HepG2 (cell line): ENCODE results near the gene TNKS1BP1. TPM values are rescaled to one million over a fixed set of nuclear protein-coding genes. Genes with fewer than 3 reads are reported as not detected.

Experiments
- ATAC-seq: fragments of 200-7000 bp; cut with Tn5 transposase; 3 replicates; pipeline ENCODE4 v1.9.1; 2020; ENCODE audit warnings: mild to moderate bottlenecking, moderate library complexity
- BruUV-seq: library from RNA; stranded (reverse); fragments of 400-500 nt; replicated peaks from 2 replicates; lab custom pipeline; 2021; lab: Mats Ljungman, UMichigan
- CTCF ChIA-PET: fragments of 300-600 bp; formaldehyde crosslinking; extraction: SDS; loops from one replicate; lab custom pipeline; 2021; ENCODE audit warnings: low total read pairs, inconsistent platforms, low intra/inter-chr PET ratio; lab: Yijun Ruan, JAX
- POLR2A ChIA-PET: fragments of 350-600 bp; sonication (Branson Sonifier 250); formaldehyde crosslinking; loops from one replicate; lab custom pipeline; 2020; ENCODE audit warnings: antibody characterized with exemption, inconsistent platforms; lab: Yijun Ruan, JAX
- DNase-seq: peaks from one replicate; pipeline ENCODE4 v3.0.0-alpha.2; 2015; ENCODE audit warnings: low spot score
- FAIRE-seq: peaks from 3 replicates; lab custom pipeline; 2011; peaks lifted over from hg19 to GRCh38; lab: Jason Lieb, UNC
- H2AFZ ChIP-seq: one replicate; pipeline ENCODE4 v1.6.1; 2011; ENCODE audit warnings: low read length, inconsistent platforms
- H3K27ac ChIP-seq: fragments of 300-600 bp; 3 replicates; pipeline ENCODE4 v1.8.0; 2011; ENCODE audit warnings: mixed run types, mild to moderate bottlenecking, mixed read lengths, low read length, inconsistent platforms; ENCODE audit not compliant: insufficient read depth; ENCODE audit errors: extremely low read length
- H3K27me3 ChIP-seq, 2 experiments: fragments of 200-600 bp in 1 of 2; 2 replicates in 1 of 2; 3 replicates in 1 of 2; pipeline versions ENCODE4 v1.6.0 to v1.8.0; 2011; ENCODE audit warnings: low read length in 2 of 2, mild to moderate bottlenecking in 2 of 2, moderate library complexity in 2 of 2, inconsistent platforms in 1 of 2; ENCODE audit not compliant: insufficient read depth in 2 of 2, control insufficient read depth in 1 of 2
- H3K36me3 ChIP-seq, 2 experiments: fragments of 200-600 bp in 1 of 2; replicated peaks in 1 of 2; 2 replicates in 1 of 2; 3 replicates in 1 of 2; pipeline versions ENCODE4 v1.5.1 to v1.8.0; 2011; ENCODE audit warnings: low read length in 2 of 2, inconsistent platforms in 1 of 2; ENCODE audit not compliant: insufficient read depth in 2 of 2, control insufficient read depth in 1 of 2
- H3K4me1 ChIP-seq: 2 replicates; pipeline ENCODE4 v1.5.1; 2012; ENCODE audit warnings: low read length, inconsistent platforms; ENCODE audit not compliant: insufficient read depth
- H3K4me2 ChIP-seq: 2 replicates; pipeline ENCODE4 v1.6.0; 2011; ENCODE audit warnings: low read depth, low read length, inconsistent platforms
- H3K4me3 ChIP-seq, 3 experiments: fragments of 200-600 bp in 1 of 3; sonication (generic), shearing (Covaris generic) in 1 of 3; replicated peaks in 1 of 3; 2 replicates each; pipeline ENCODE4 v1.5.1; 2011 to 2016; ENCODE audit warnings: low read length in 3 of 3, inconsistent platforms in 2 of 3, low read depth in 2 of 3, mild to moderate bottlenecking in 2 of 3, control low read depth in 1 of 3, mixed read lengths in 1 of 3; ENCODE audit not compliant: insufficient read depth in 1 of 3
- H3K79me2 ChIP-seq: one replicate; pipeline ENCODE4 v1.6.1; 2011; ENCODE audit warnings: low read length, inconsistent platforms; ENCODE audit not compliant: insufficient read depth
- H3K9ac ChIP-seq: 2 replicates; pipeline ENCODE4 v1.6.0; 2011; ENCODE audit warnings: mild to moderate bottlenecking, low read depth, low read length, inconsistent platforms; ENCODE audit not compliant: insufficient read depth
- H3K9me3 ChIP-seq: 2 replicates; pipeline ENCODE4 v1.5.1; 2012; ENCODE audit warnings: mild to moderate bottlenecking, low read length
- H4K20me1 ChIP-seq: 2 replicates; pipeline ENCODE4 v1.6.0; 2011; ENCODE audit warnings: inconsistent platforms, mild to moderate bottlenecking, low read length, moderate library complexity; ENCODE audit not compliant: insufficient read depth
- FUBP1 ChIP-seq: sonication (generic); formaldehyde crosslinking; IDR thresholded peaks from 2 replicates; pipeline ENCODE4 v1.5.1; 2020; ENCODE audit warnings: missing genetic modification reagents, mild to moderate bottlenecking, borderline replicate concordance
- HMGA1 ChIP-seq: sonication (generic); formaldehyde crosslinking; conservative IDR thresholded peaks from 2 replicates; pipeline ENCODE4 v1.4.0; 2020; ENCODE audit warnings: missing genetic modification reagents
- HNRNPK ChIP-seq: fragments of 200-400 bp; formaldehyde crosslinking; IDR thresholded peaks from 2 replicates; pipeline ENCODE4 v1.6.1; 2018; ENCODE audit warnings: low read length, low read depth, moderate library complexity, mild to moderate bottlenecking; ENCODE audit not compliant: poor library complexity, severe bottlenecking
- PHF8 ChIP-seq: sonication (generic); formaldehyde crosslinking; IDR thresholded peaks from 2 replicates; pipeline ENCODE4 v1.5.0; 2020; ENCODE audit warnings: missing genetic modification reagents
- STAG1 ChIP-seq: sonication (generic); formaldehyde crosslinking; IDR thresholded peaks from 2 replicates; pipeline ENCODE4 v1.4.0; 2020; ENCODE audit warnings: missing genetic modification reagents
- ZFY ChIP-seq: sonication (generic); formaldehyde crosslinking; IDR thresholded peaks from 2 replicates; pipeline ENCODE4 v1.4.0; 2020; ENCODE audit warnings: missing genetic modification reagents
- ZNF263 ChIP-seq: sonication (generic); formaldehyde crosslinking; IDR thresholded peaks from 2 replicates; pipeline ENCODE4 v1.4.0; 2020; ENCODE audit warnings: missing genetic modification reagents
- WGBS: methylation state at CpG from one replicate; pipeline ENCODE4 v1.1.6; 2017; ENCODE audit warnings: low lambda C conversion rate; 5-methylcytosine and 5-hydroxymethylcytosine counted together
- in situ Hi-C: cut with HindIII; loops from 2 replicates; pipeline ENCODE4 v1.10.0; 2017; ENCODE audit warnings: low pct_unique_long_range_greater_than_20kb; ENCODE audit not compliant: extremely low pct_ligation_motif_present
- intact Hi-C: fragments of 100-400 bp; cut with micrococcal nuclease; formaldehyde crosslinking; loops from one replicate; pipeline ENCODE4 v1.10.0; 2022; ENCODE audit not compliant: unreplicated experiment
- polyA plus RNA-seq, 8 experiments: library from polyadenylated mRNA; depleted of rRNA in 3 of 8; stranded (reverse) in 7 of 8; unstranded in 1 of 8; fragments of >200 nt; fragmentation: Illumina TruSeq in 4 of 8; extraction: Trizol in 4 of 8; gene quantifications; 2 replicates each; pipeline versions ENCODE4 v1.2.1 to v1.2.3, GENCODE V29; 2011 to 2016; ENCODE audit warnings: low read depth in 4 of 8, missing spikeins in 1 of 8, mixed read lengths in 1 of 8; ENCODE audit not compliant: insufficient read depth in 1 of 8
- total RNA-seq, 5 experiments: library from RNA; depleted of rRNA; stranded (reverse); fragments of >200 nt; fragmentation: Illumina TruSeq; extraction: Trizol; gene quantifications; 2 replicates each; pipeline ENCODE4 v1.2.3, GENCODE V29; 2016; ENCODE audit warnings: low read depth in 1 of 5
- TF ChIP-seq, protein P1 (sequence below): sonication (generic); formaldehyde crosslinking; IDR thresholded peaks from 2 replicates; pipeline ENCODE4 v1.4.0; 2020; ENCODE audit warnings: missing genetic modification reagents

Gene TNKS1BP1
- total and polyA plus RNA-seq, 2 of the 13 experiments (the other 11 are each of a cell fraction or from before 2014, with no cell fraction given), result 13.7 to 15.0 TPM

DNA sequence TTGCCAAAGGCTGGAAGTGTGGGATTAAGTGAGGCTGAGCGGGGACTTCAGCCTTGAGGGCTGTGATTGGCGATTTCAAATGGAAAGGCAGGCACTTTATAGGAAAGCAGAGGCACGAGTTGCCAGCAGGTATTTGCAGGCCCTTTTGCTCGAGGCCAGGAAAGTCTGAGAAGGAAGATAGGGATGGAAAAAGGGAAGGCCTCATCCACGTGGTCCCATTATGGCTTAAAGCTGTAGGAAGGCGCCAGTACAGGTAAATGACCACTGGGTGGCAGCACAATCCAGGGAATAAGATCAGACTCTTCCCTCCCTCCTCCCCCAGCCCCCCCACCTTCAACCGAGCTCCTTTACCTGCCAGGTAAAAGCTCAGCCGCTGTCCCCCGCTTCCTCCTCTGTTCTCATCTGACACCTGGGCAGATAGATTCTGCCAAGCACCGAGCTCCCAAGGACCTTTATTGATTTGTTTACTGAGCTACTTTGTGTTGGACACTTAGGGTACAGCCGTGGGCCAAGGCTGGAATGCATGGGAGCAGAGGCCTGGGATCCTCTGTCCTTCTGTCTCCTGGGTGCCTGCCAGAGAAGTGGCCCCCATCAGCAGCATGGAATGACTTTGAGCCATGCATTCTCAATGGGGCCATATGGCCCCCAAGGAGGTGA lies 20.9 kb upstream of the TNKS1BP1 start (continued):
- TF ChIP-seq STAG1 (CRISPR knock-in tag) (peak; percentile 72), PHF8 (0 out of 2 replicates have a peak, but pooled peaks have one; percentile 11), ZFY (CRISPR knock-in tag) (peak; percentile 57; the same call in 1 of the 2 replicates), HNRNPK (no peak), ZNF263 (CRISPR knock-in tag) (peak; percentile 64; the same call in 1 of the 2 replicates), HMGA1 (CRISPR knock-in tag) (no peak)

GRCh38 chr11:57344826-57345225 lies 20.1 kb upstream of the TNKS1BP1 start:
- Histone ChIP-seq H3K27ac (no peak overlapping the region), H3K36me3 (no peaks in the 10 kb centered on the region), H2AFZ (peak overlapping the region; percentile 92), H3K4me1 (peaks cover 73% of the 10 kb centered on the region), H3K79me2 (no peaks in the 10 kb centered on the region), H3K9ac (no peak overlapping the region), H3K4me2 (no peak overlapping the region), H3K27me3 (peaks cover 1 to 27% of the 10 kb centered on the region in 2 experiments; a peak in 4 of 5 replicates), H3K9me3 (no peaks in the 10 kb centered on the region), H3K4me3 (no peak overlapping the region), H4K20me1 (no peaks in the 10 kb centered on the region)
- CTCF ChIA-PET, result interaction anchor here (0.8 to 1.8 kb wide), 3 partner anchors 136 to 296 kb away, joined by 6 to 7 read pairs (median 7); no protein-coding TSS in a partner anchor
- WGBS, result 72% methylated on average over 9 of the region's 10 CpGs
- no peak for ATAC-seq
- POLR2A ChIA-PET, result no interaction called here
- FAIRE-seq, result no peak
- in situ Hi-C loops (loop anchor here (5.0 to 10.0 kb wide), 4 partner anchors 112 to 297 kb away; partner anchors contain the start of genes TIMM10 and UBE2L6), intact Hi-C loops (loop anchor here (1.0 to 10.0 kb wide), 7 partner anchors 68 to 1180 kb away; no protein-coding TSS in a partner anchor)
- no TSS peak for BruUV-seq
- no peak for DNase-seq
- no peak for TF ChIP-seq FUBP1 (CRISPR knock-in tag)
- TF ChIP-seq, protein P1, sequence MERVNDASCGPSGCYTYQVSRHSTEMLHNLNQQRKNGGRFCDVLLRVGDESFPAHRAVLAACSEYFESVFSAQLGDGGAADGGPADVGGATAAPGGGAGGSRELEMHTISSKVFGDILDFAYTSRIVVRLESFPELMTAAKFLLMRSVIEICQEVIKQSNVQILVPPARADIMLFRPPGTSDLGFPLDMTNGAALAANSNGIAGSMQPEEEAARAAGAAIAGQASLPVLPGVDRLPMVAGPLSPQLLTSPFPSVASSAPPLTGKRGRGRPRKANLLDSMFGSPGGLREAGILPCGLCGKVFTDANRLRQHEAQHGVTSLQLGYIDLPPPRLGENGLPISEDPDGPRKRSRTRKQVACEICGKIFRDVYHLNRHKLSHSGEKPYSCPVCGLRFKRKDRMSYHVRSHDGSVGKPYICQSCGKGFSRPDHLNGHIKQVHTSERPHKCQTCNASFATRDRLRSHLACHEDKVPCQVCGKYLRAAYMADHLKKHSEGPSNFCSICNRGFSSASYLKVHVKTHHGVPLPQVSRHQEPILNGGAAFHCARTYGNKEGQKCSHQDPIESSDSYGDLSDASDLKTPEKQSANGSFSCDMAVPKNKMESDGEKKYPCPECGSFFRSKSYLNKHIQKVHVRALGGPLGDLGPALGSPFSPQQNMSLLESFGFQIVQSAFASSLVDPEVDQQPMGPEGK (CRISPR knock-in tag), result no peak
